GM18868 (cell line): ENCODE measurements around the gene MYL6.
A peak's percentile ranks its signal among the peaks of the same experiment; 100 is the strongest.

ENCODE experiments used
- ATAC-seq: cut with Tn5 transposase; IDR thresholded peaks from one replicate; pipeline ENCODE4 v1.9.1; 2021; ENCODE audit warnings: mild to moderate bottlenecking, moderate library complexity; ENCODE audit not compliant: unreplicated experiment

The MYL6 gene

DNA sequence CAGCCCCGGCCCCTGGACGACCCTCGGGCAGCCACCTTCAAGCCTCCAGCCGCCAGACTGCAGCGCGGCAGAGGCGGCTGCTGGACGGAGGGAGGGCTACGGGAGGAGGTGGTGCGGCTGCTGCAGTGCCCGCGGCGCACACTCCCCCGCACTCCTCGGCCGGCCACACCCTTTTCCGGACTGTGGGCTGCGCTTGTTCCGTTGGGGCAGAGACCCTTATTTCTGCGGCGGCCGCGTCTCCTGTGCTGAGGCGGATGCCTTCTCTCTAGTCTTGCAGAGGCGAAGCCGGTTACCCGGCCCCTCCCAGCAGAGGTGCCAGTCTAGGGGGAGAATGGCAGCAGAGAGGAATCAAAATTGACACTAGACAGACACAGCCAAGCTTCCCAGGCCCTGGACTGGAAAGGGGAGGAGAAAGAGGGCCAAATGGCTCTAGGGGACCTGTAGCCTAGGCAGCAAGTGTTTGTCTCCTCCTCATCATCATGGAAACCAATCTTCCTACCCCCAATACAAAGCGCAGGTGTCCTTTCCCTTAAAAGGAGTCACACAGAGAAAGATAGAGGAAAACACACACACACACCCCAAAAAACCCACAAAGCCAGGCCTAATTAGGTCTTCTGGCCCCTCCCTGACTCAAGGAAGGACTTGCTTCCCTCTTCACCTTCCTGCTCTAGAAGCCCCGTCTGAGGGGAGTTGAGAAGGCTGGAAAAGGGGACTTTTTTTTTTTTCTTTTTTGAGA, 28.8 kb upstream of the MYL6 start:
- peak; percentile 28 for ATAC-seq

- no peak for ATAC-seq
These were observed 28.1 kb upstream of the MYL6 start for GRCh38 chr12:56129942-56130495.

DNA sequence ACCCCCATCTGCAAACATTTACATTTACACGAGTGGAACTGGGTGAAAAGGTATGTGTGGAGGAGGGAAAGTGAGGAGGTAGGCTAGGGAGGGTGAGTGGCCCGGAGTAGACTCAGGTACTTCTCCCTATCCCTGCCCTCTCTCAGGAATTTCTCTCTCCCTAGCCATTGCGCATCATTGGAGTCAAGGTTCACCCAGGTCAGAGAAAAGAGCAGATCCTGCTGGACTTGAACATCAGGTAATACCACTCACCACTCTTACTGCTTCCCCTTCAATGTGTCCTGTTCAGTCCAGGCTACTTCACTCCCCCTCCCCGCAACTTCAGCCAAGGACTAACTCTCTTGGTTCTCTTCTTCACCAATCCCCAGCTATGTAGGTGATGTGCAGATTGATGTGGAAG, 27.3 kb upstream of the MYL6 start:
- ATAC-seq = no peak

DNA sequence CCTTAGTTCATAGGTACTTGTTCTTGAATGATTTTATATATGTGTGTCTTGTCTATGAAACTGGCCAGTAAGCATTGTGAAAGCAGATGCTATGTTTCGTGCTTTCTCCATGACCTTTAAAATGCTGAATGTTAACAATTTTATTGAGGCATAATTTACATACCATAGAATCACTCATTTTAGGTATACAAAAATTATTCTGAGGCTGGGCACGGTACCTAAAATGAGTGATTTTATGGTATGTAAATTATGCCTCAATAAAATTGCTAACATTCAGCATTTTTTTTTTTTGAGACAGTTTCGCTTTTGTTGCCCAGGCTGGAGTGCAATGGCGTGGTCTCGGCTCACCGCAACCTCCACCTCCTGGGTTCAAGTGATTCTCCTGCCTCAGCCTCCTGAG, 23.3 kb upstream of the MYL6 start:
- ATAC-seq = no peak

DNA sequence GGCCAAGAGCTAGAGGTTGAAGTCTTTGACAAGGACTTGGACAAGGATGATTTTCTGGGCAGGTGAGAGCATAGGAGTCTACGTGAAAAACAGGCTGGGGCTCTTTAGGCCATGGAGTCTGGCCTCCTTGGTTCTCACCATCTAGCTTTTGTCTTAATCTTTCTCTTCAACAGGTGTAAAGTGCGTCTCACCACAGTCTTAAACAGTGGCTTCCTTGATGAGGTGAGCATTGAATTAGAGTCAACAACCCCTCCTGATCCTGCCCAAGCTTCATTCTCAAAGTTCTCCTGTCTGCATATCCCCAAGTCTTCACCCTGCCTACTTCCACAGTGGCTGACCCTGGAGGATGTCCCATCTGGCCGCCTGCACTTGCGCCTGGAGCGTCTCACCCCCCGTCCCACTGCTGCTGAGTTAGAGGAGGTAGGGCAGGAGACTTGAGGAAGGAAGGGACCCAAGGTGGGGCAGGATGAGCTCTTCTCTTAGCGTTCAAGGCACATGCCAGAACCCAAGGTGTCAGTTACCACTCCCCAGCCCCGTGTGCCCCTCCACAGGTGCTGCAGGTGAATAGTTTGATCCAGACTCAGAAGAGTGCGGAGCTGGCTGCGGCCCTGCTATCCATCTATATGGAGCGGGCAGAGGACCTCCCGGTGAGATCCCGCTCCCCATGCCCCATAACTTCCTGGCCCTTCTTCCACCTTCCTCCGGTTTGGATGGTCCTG, 20.1 kb upstream of the MYL6 start:
- ATAC-seq = no peak

GRCh38 chr12:56141946-56142784, 16.0 kb upstream of the MYL6 start:
- ATAC-seq = no peak

DNA sequence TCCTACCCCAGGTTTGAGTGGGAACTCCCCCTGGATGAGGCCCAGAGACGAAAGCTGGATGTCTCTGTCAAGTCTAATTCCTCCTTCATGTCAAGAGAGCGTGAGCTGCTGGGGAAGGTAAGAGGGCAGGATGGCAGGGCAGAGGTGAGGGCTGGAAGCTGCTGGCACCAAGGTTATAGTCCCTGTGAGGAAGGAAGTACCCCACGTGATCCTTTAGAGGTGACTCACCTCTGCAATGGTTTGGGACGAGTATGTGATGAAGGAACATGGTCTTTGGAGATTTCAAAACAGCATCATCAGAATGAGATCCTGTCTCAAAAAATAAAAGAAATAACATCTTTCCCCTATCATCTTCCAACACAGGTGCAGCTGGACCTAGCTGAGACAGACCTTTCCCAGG, 14.9 kb upstream of the MYL6 start:
- no peak for ATAC-seq

DNA sequence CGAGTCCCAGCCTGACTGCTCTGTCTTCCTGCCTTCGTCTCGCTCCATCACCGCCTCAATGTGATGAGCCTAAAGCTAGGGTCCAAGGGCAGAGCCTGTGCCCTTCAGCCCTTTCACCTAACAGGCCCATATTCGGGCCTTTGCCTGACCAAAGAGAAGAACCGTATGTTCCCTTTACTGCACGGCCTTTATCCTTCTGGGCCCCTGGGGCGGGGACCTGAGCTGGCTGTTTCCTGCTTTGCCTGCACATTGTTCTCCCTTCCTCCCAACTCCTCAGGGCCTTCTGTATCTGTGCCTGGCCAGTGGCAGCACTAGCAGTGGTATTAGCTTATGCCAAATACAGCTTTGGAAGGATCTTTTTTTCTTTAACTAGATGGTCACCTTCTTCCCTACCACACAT, 14.3 kb upstream of the MYL6 start:
- no peak for ATAC-seq

DNA sequence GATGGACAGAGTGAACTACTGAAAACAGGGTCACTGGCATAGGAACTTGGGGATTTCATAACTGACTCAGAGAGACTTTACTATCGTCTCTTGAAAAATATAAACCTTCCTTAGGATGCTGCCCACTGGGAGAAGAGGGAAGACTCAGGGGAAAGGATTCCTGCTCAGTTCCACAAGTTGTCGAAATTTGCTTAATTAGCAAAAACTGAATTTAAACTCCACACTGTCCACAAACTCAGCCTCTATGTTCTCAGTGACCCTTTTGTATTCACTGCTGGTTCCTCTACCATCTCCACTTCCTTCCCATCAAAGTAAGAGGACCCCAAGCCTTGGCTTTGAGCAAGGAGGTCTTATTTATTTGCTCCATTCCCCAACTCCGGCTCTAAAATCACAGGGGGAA, 12.9 kb upstream of the MYL6 start:
- no peak for ATAC-seq

GRCh38 chr12:56146492-56147460, 11.4 kb upstream of the MYL6 start:
- ATAC-seq = no peak

DNA sequence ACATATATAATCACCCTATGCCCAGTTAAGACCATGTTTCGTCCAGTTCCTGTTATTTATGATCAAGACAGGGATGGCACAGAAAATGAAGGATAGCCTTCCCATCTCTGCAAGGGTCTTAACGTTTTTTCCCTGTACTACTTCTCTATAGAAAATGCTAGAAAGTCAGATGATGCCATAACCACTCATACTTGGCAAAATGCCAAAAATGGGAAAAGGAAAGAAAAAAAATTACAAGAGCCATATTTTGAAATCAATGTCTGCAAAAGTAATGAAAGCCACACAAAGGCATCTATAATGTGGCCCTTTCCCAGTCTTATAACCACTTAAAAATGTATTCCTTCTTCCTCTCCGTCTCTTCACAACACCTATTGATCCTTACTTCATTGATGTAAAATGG, 7.6 kb upstream of the MYL6 start:
- ATAC-seq = no peak

GRCh38 chr12:56151672-56152131, 6.5 kb upstream of the MYL6 start:
- ATAC-seq = peak; percentile 65

DNA sequence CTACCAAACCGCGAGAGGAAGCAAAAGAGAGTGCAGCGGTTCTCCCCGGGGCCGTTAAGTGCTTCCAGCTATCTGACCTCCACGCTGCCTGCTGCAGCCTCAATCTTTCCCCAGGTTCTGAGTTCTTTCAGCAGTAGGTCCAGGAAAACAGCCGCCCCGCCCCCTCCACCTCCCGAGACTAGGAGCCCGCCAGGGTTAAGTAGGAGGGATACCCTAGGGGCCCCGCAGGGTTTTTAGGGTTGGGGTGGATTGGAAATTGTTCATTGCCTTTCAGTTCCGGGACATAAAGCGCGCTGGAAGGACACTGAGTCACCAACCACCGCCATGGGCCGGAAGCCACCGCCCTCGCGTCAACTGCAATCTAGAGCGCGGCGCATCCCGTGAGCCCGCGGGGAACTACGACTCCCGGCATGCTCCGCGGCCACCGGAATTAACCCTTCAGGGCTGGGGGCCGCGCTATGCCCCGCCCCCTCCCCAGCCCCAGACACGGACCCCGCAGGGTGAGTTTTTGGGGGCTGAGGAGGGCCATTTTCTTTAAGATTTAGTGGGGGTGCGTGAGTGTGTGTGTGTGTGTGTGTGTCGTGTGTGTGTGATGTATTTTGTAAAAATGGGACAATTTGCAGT, 5.9 kb upstream of the MYL6 start, which contains the start of gene MYL6B:
Gene MYL6B (plus strand): TSS at position 456 of the 624 bp plus-strand sequence. CDS start 1,332 bp downstream, outside the sequence.
- ATAC-seq = peak; percentile 86

DNA sequence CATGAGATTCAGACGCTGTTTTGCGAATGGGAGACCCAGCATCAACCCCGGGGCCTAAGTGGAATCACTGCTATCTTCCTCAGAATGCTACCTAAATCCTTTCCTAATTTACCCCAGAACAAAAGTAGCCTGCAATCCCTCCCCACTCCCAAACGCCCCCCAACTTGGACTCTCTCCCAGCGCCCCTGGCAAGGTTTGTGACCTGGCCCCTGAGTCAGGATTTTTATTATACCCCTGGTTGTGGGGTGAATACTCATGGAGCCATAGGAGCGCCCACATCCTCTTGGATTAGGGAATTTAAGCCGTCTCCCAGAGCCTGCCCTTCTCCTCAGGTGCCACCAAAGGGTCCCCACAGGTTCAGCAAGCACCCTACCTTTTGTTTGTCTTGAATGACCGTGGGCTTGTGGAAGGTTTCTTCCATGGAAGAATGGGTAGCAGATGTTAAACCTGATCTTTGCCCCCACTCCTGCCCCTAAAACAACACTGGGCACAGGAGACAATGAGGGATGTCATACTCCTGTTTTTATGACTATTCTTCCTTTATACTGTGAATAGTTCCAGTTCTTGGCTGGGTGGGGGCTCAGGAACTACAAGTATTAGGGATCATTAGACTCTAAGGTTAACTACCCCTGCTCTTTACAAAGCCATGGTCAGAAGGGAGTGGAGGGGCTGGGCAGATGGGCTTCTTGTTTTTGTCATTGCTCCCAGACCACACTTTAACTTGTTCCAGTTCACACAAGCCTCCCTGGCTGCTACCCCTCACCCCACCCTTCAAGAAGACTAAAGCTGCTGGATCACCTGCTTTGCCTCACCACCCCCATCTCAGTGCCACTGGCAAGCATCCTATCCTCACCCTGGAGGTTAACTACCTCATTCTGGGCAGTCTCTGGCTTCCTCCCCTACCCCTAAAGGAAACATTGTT, 5.1 kb upstream of the MYL6 start:
- no peak for ATAC-seq

DNA sequence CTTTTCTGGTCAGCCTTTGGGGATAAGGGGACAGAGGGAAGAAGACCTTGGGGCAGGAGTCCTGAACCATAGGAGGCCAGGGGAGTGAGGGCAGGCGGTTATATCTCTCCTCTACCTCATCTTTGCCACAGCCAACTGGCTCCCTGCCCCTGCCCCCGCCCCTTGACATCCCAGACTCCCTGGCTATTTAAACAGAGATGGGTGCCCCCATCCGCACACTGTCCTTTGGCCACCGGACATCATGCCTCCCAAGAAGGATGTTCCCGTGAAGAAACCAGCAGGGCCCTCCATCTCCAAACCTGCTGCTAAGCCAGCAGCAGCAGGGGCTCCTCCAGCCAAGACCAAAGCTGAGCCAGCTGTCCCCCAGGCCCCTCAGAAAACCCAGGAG, 4.5 kb upstream of the MYL6 start:
- no peak for ATAC-seq

GRCh38 chr12:56154246-56154771, 3.9 kb upstream of the MYL6 start:
- ATAC-seq = no peak

GRCh38 chr12:56154818-56155217, 3.3 kb upstream of the MYL6 start:
- ATAC-seq = no peak

- ATAC-seq = no peak
These were observed 2.8 kb upstream of the MYL6 start for GRCh38 chr12:56155256-56155845.
